T-helper 1 cell treated with Interleukin-12 subunit alpha and Interleukin-12 subunit beta and Interleukin-4 antibody, amounts not matched to agents 30 ng/mL and 1 ng/mL, for 36 hours (primary cell): ENCODE results near the gene MDGA2. TPM values are rescaled to one million over a fixed set of nuclear protein-coding genes. Genes with fewer than 3 reads are reported as not detected.
"Not testable (repeated sequence)": the region's sequence is repeated elsewhere in the genome, so short reads cannot be mapped to it uniquely, and the experiment has no call there.

Experiments
- intact Hi-C: fragments of 100-400 bp; cut with micrococcal nuclease; formaldehyde crosslinking; loops from one replicate; pipeline ENCODE4 v1.15.1; 2024
- total RNA-seq: library from RNA; stranded (reverse); gene quantifications from 2 replicates; pipeline ENCODE4 v1.2.3, GENCODE V29; 2022

MDGA2 gene
- total RNA-seq, 1 donor from 2014 or later, result not detected

- intact Hi-C loops, result no loop called here
Observed at GRCh38 chr14:47345016-47345415, 330.4 kb downstream of the MDGA2 start.

DNA sequence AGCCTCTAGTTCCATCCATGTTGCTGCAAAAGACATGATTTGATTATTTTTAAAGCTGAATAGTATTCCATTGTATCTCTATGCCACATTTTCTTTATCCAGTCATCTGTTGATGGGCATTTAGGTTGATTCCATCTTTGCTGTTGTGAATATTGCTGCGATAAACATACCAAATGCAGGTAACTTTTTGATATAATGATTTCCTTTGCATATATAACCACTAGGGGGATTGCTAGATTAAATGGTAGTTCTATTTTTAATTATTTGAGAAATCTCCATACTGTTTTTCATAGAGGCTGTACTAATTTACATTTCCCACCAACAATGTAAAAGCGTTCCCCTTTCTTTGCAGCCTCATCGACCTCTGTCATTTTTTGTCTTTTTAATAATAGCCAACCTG, 342.5 kb downstream of the MDGA2 start:
- intact Hi-C loops, result no loop called here

DNA sequence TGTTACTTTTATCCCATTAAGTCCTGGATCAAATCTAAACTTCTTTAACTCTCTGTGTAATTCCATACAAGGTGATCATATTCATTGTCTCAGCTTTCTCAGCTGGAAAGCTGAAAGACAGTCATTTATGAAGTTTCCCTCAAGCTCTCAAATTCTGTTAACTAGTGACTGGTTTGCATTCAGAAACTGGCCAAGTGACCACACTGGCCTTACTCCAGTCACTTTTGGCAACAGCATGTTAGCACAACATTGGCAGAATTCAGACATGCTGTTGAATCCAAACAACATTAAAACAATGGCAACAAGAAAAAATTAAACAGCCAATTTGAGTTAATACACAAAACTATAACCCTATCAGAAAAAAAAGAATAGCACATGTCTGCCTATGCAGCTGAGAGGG, 343.3 kb downstream of the MDGA2 start:
- intact Hi-C loops, result no loop called here

- intact Hi-C loops, result no loop called here
Observed at GRCh38 chr14:47328376-47328775, 347.0 kb downstream of the MDGA2 start.

- intact Hi-C loops, result no loop called here
Observed at GRCh38 chr14:47327336-47327735, 348.1 kb downstream of the MDGA2 start.

GRCh38 chr14:47322751-47323150, 352.7 kb downstream of the MDGA2 start:
- intact Hi-C loops, result no loop called here

GRCh38 chr14:47302121-47302520, 373.3 kb downstream of the MDGA2 start:
- intact Hi-C loops, result no loop called here

DNA sequence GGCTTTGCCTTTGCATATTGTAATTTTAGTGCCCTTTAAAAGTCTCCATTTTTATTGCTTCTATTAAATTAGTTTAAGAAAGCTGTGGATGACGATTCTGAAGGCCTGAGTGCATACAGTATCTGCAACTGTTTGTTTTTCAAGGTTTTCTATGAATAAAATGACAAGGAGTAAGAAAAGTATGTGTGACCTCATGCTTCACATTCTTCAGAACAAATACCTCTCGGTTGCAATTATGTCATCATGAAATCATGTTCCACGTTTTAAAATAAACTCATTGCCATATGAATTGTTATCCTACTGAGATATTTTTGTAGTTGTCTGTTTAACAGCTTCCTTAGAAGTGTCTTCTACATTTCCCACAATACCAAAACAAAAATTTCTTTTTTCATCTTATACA, 374.6 kb downstream of the MDGA2 start:
- intact Hi-C loops, result no loop called here

GRCh38 chr14:47297374-47297773, 378.0 kb downstream of the MDGA2 start:
- intact Hi-C loops, result no loop called here

- intact Hi-C loops, result no loop called here
Observed at GRCh38 chr14:47284283-47284682, 391.1 kb downstream of the MDGA2 start.

DNA sequence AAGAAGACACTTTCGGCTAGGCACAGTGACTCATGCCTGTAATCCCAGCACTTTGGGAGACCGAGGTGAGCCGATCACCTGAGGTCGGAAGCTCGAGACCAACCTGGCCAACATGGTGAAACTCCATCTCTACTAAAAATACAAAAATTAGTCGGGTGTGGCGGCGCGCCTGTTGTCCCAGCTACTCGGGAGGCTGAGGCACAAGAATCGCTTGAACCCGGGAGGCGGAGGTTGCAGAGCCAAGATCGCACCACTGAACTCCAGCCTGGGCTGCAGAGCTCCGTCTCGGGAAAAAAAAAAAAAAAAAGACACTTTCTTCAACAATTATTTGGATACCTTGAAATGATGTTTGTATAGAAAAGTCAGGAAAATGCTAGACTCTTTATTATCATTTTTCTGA, 393.6 kb downstream of the MDGA2 start:
- intact Hi-C loops, result not testable (repeated sequence)

GRCh38 chr14:47278233-47278842, 397.1 kb downstream of the MDGA2 start:
- intact Hi-C loops, result loop anchor here (5.0 kb wide), 2 partner anchors 696 to 1851 kb away; no protein-coding TSS in a partner anchor

- intact Hi-C loops, result loop anchor here (5.0 kb wide), 2 partner anchors 695 to 1850 kb away; no protein-coding TSS in a partner anchor
Observed at GRCh38 chr14:47277703-47278102, 397.7 kb downstream of the MDGA2 start.

- intact Hi-C loops, result loop anchor here (5.0 kb wide), 2 partner anchors 695 to 1850 kb away; no protein-coding TSS in a partner anchor
Observed at GRCh38 chr14:47276931-47277330, 398.5 kb downstream of the MDGA2 start.

DNA sequence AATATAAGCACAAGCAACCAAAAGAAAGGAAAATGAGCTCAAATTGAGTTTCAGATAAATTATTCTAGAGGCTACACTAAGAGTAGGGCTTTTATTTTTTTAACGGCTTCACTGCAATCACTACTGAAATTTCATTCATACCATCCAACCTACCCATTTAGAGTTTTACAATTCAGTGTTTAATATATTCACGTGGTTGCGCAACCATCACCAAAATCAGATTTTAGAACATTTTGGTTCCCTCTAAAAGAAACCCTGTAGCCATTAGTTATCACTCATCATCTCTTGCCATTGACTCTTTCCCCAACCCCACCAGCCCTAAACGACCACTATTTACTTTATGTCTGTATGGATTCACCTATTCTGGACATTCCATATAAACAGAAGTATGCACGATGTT, 401.5 kb downstream of the MDGA2 start:
- intact Hi-C loops, result no loop called here

DNA sequence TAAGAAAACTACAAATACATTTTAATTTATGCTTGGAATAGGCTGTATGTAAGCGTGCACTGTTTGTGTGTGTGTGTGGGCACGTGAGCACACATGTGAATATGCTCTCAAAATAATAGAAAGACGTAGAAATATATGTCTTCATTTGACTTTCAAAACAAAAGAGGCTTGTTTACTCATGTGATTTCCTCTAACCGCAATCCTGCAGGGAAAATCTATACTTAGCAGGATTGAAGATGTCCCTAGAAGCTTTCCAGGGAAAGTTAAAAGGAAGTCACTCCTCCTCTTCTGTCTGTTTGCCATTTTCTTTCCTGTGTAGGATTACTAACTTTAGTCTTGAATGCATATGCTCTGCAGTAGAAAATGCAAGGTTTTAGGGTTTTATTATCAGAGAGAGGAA, 404.7 kb downstream of the MDGA2 start:
- intact Hi-C loops, result no loop called here

DNA sequence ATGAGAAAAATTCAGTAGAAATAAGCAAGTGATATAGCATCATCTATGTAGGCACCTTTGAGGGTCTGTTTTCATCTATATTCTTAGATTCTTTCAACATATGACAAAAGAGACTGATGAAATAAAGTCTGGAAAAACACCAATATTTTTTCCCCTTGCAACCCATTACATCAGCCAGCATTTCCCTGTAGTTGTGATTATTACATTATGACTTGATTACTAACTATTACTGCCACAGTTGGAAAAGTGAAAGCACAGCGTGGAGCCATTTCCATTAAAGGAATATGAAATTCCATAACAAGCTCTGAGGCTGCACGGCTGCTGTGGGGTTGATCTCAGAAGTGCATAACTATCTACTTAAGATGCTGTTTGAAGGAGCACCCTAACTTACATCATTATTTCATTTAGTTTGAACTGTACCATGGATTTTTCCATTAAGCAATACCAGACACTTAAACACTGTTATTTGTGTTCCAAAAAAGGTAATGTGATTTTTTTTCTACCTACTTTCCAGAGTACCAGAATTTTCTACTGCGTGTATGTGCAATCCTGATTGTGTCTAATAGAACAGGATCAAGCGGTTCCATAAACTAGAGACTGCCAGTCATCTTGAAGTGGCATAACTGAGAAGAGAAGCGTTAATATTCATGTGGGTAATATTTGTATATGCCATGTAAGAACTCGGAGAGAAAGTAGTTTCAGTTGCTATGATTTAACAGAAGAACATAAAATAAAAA, 405.5 kb downstream of the MDGA2 start:
- intact Hi-C loops, result no loop called here

- intact Hi-C loops, result no loop called here
Observed at GRCh38 chr14:47264842-47265241, 410.6 kb downstream of the MDGA2 start.

DNA sequence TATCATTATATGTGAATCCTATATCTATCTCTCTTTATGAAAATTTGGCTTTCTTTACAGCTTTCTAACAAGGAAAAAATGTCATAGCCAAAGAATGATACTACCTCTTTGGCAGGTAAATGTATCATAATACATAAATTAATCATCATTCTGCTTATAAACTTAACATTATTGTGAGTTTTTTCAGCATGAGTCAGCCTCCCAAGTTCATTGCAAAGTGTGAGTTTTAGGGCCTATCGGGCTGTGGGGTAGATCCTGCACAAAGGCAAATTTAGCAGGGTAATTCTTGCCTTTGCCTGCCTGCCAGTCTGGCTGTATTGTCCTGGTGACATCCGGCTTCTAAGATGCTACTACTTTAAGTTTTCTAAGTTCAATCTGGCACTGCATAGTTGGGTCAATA, 412.6 kb downstream of the MDGA2 start:
- intact Hi-C loops, result no loop called here

- intact Hi-C loops, result no loop called here
Observed at GRCh38 chr14:47261350-47261749, 414.1 kb downstream of the MDGA2 start.

GRCh38 chr14:47259796-47260195, 415.6 kb downstream of the MDGA2 start:
- intact Hi-C loops, result no loop called here

DNA sequence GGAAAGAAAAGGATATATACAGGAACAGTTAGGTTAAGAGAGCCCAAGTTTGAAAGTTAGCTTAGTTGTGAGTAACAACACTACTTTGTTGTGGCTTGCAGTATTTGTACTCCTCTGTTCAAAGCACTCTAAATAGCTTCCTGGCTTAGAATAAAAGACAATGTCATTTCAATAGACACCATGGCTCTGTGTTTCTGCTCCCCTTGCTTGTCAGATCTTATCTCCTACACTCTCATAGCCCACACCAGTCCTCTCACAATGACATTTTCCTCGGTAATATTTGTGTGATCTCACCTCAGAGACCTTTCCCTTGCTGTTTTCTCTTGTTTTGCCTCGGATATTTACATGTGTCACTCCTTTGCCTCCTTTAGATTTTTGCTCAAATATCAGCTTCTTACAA, 418.4 kb downstream of the MDGA2 start:
- intact Hi-C loops, result no loop called here

DNA sequence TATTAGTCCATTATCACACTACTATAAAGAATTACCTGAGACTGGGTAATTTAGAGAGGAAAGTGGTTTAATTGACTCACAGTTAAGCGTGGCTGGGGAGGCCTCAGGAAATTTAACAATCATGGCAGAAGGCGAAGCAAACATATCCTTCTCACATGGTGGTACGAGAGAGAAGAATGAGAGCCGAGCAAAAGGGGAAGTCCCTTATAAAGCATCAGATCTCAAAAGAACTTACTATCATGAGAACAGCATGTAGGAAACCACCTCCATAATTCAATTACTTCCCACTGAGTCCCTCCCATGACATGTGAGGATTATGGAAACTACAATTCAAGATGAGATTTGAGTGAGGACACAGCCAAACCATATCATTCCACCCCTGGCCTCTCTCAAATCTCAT, 422.6 kb downstream of the MDGA2 start:
- intact Hi-C loops, result no loop called here
